HCT116 (cell line): ENCODE measurements around the gene WDFY2. TPM values are rescaled to one million over a fixed set of nuclear protein-coding genes. Genes with fewer than 3 reads are reported as not detected.

ENCODE experiments used
- ATAC-seq: fragments of 200-7000 bp; cut with Tn5 transposase; 2 replicates; pipeline ENCODE4 v1.9.1; 2020; ENCODE audit warnings: mild to moderate bottlenecking, moderate library complexity
- BruUV-seq: library from RNA; stranded (reverse); fragments of 400-500 nt; replicated peaks from 2 replicates; lab custom pipeline; 2021; lab: Mats Ljungman, UMichigan
- CTCF ChIA-PET: fragments of 300-600 bp; sonication (Branson Sonifier 250); formaldehyde crosslinking; loops from one replicate; lab custom pipeline; 2021; ENCODE audit warnings: antibody characterized with exemption; lab: Charles Lee
- POLR2A ChIA-PET: fragments of 300-600, 350-600 bp; sonication (Branson Sonifier 250); formaldehyde crosslinking; loops from one replicate; lab custom pipeline; 2021; ENCODE audit warnings: antibody characterized with exemption; lab: Charles Lee
- RAD21 ChIA-PET, 2 experiments: fragments of 300-600 bp; sonication (Branson Sonifier 250); formaldehyde crosslinking; loops; one replicate each; lab custom pipeline; 2023; ENCODE audit warnings: low total read pairs in 2 of 2; ENCODE audit not compliant: uncharacterized antibody in 2 of 2, unreplicated experiment in 2 of 2, low non-redundant PET in 1 of 2; lab: Charles Lee
- DNase-seq: peaks from one replicate; pipeline ENCODE4 v3.0.0-alpha.2; 2010; ENCODE audit warnings: low read depth, low spot score
- H2AFZ ChIP-seq: fragments of 200-600 bp; shearing (Covaris generic), sonication (generic); 2 replicates; pipeline ENCODE4 v1.6.1; 2017; ENCODE audit warnings: low read depth, mixed run types, mixed read lengths, antibody characterized with exemption, low read length; ENCODE audit not compliant: poor library complexity, severe bottlenecking
- H3K27ac ChIP-seq: 2 replicates; pipeline ENCODE4 v1.5.1; 2012; ENCODE audit warnings: low read depth, low read length
- H3K27me3 ChIP-seq: fragments of 200-600 bp; sonication (generic); 2 replicates; pipeline ENCODE4 v1.6.1; 2016; ENCODE audit warnings: mixed run types, low read length, mixed read lengths; ENCODE audit not compliant: insufficient read depth
- H3K36me3 ChIP-seq, 2 experiments: fragments of 200-500 bp in 1 of 2; fragments of 200-600 bp in 1 of 2; sonication (Bioruptor generic) in 1 of 2; sonication (generic) in 1 of 2; 2 replicates each; pipeline versions ENCODE4 v1.5.1 to v1.6.1; 2014 to 2016; ENCODE audit warnings: low read length in 2 of 2, inconsistent platforms in 1 of 2, mixed read lengths in 1 of 2, mixed run types in 1 of 2; ENCODE audit not compliant: insufficient read depth in 2 of 2, control insufficient read depth in 1 of 2
- H3K4me1 ChIP-seq, 2 experiments: fragments of 200-600 bp in 1 of 2; sonication (generic) in 1 of 2; 2 replicates each; pipeline versions ENCODE4 v1.5.1 to v1.6.1; 2012 to 2017; ENCODE audit warnings: low read length in 2 of 2, inconsistent platforms in 1 of 2, mild to moderate bottlenecking in 1 of 2, mixed read lengths in 1 of 2, mixed run types in 1 of 2, moderate library complexity in 1 of 2; ENCODE audit not compliant: insufficient read depth in 2 of 2, control insufficient read depth in 1 of 2
- H3K4me2 ChIP-seq: fragments of 200-600 bp; sonication (generic); 2 replicates; pipeline ENCODE4 v1.6.1; 2017; ENCODE audit warnings: mixed run types, low read length, mixed read lengths
- H3K4me3 ChIP-seq, 2 experiments: fragments of 200-600 bp in 1 of 2; sonication (generic) in 1 of 2; replicated peaks in 1 of 2; 2 replicates each; pipeline ENCODE4 v1.5.1; 2011 to 2016; ENCODE audit warnings: low read length in 2 of 2, control low read depth in 1 of 2, low read depth in 1 of 2, mild to moderate bottlenecking in 1 of 2, mixed read lengths in 1 of 2, mixed run types in 1 of 2
- H3K79me2 ChIP-seq: fragments of 200-600 bp; sonication (generic); 2 replicates; pipeline ENCODE4 v1.6.1; 2017; ENCODE audit warnings: mild to moderate bottlenecking, mixed run types, low read length, moderate library complexity, mixed read lengths; ENCODE audit not compliant: insufficient read depth
- H3K9ac ChIP-seq: fragments of 200-600 bp; sonication (generic); 2 replicates; pipeline ENCODE4 v1.6.1; 2016; ENCODE audit warnings: low read length, mixed read lengths
- H3K9me2 ChIP-seq: fragments of 200-600 bp; sonication (generic), shearing (Covaris generic); 2 replicates; pipeline ENCODE4 v1.6.1; 2017; ENCODE audit warnings: mixed run types, mild to moderate bottlenecking, moderate library complexity; ENCODE audit not compliant: insufficient read depth
- H3K9me3 ChIP-seq, 2 experiments: fragments of 200-500 bp in 1 of 2; fragments of 200-600 bp in 1 of 2; sonication (Bioruptor generic) in 1 of 2; sonication (generic) in 1 of 2; 2 replicates each; pipeline ENCODE4 v1.6.1; 2014 to 2017; ENCODE audit warnings: low read length in 2 of 2, mixed read lengths in 2 of 2, inconsistent platforms in 1 of 2, low read depth in 1 of 2, mild to moderate bottlenecking in 1 of 2, mixed run types in 1 of 2, moderate library complexity in 1 of 2; ENCODE audit not compliant: control insufficient read depth in 1 of 2, insufficient read depth in 1 of 2
- H4K20me1 ChIP-seq: fragments of 200-600 bp; sonication (generic), shearing (Covaris generic); 2 replicates; pipeline ENCODE4 v1.6.1; 2017; ENCODE audit warnings: mixed run types, mild to moderate bottlenecking, moderate library complexity; ENCODE audit not compliant: insufficient read depth
- CEBPB ChIP-seq: IDR thresholded peaks from 2 replicates; pipeline ENCODE4 v1.6.1; 2012; ENCODE audit warnings: low read depth
- EZH2 ChIP-seq: fragments of 200-600 bp; sonication (generic); IDR thresholded peaks from 2 replicates; pipeline ENCODE4 v1.6.1; 2017; ENCODE audit warnings: antibody characterized with exemption, mixed run types
- FOSL1 ChIP-seq: IDR thresholded peaks from 2 replicates; pipeline ENCODE4 v1.6.1; 2012; ENCODE audit warnings: low read depth
- JUND ChIP-seq: IDR thresholded peaks from 2 replicates; pipeline ENCODE4 v1.6.1; 2012
- POLR2A ChIP-seq: IDR thresholded peaks from 2 replicates; pipeline ENCODE4 v1.7.0; 2011; ENCODE audit warnings: borderline replicate concordance; ENCODE audit not compliant: insufficient read depth, insufficient read length; ENCODE audit errors: extremely low read depth
- POLR2AphosphoS5 ChIP-seq: IDR thresholded peaks from 2 replicates; pipeline ENCODE4 v1.6.1; 2011; ENCODE audit warnings: mild to moderate bottlenecking, low read depth, low read length, moderate library complexity
- RAD21 ChIP-seq: IDR thresholded peaks from 2 replicates; pipeline ENCODE4 v1.6.1; 2012; ENCODE audit warnings: low read depth, mild to moderate bottlenecking
- SIN3A ChIP-seq: IDR thresholded peaks from 2 replicates; pipeline ENCODE4 v1.6.1; 2012; ENCODE audit warnings: low read depth
- SP1 ChIP-seq: IDR thresholded peaks from 2 replicates; pipeline ENCODE4 v1.6.1; 2012; ENCODE audit warnings: low read depth
- SRF ChIP-seq: IDR thresholded peaks from 2 replicates; pipeline ENCODE4 v1.6.1; 2012; ENCODE audit warnings: low read depth
- TCF7L2 ChIP-seq: IDR thresholded peaks from 2 replicates; pipeline ENCODE4 v1.7.0; 2011; ENCODE audit warnings: borderline replicate concordance, inconsistent platforms; ENCODE audit not compliant: insufficient read depth, insufficient read length; ENCODE audit errors: extremely low read depth
- YY1 ChIP-seq: IDR thresholded peaks from 2 replicates; pipeline ENCODE4 v1.6.1; 2011; ENCODE audit warnings: low read length, low read depth, moderate library complexity, mild to moderate bottlenecking; ENCODE audit not compliant: insufficient replicate concordance; ENCODE audit errors: extremely low read depth
- ZFX ChIP-seq: fragments of 450-650 bp; IDR thresholded peaks from 2 replicates; pipeline ENCODE4 v1.6.1; 2017
- intact Hi-C: fragments of 100-400 bp; cut with micrococcal nuclease; formaldehyde crosslinking; loops from 2 replicates; pipeline ENCODE4 v1.10.0; 2022
- total RNA-seq: library from RNA; stranded (reverse); gene quantifications from one replicate; pipeline ENCODE4 v1.2.1, GENCODE V29; 2021; ENCODE audit not compliant: unreplicated experiment
- TF ChIP-seq, protein P1 (sequence below), 3 experiments: fragments of 200-600 bp in 1 of 3; sonication (generic) in 1 of 3; IDR thresholded peaks in 2 of 3; conservative IDR thresholded peaks in 1 of 3; 2 replicates each; pipeline ENCODE4 v1.5.1; 2012 to 2017; ENCODE audit warnings: low read depth in 2 of 3, low read length in 2 of 3, antibody characterized with exemption in 1 of 3, borderline replicate concordance in 1 of 3, control low read depth in 1 of 3, mild to moderate bottlenecking in 1 of 3, mixed read lengths in 1 of 3, mixed run types in 1 of 3, moderate library complexity in 1 of 3; ENCODE audit not compliant: insufficient read depth in 1 of 3
- TF ChIP-seq, protein P2 (sequence below): IDR thresholded peaks from 2 replicates; pipeline ENCODE4 v1.6.1; 2012
- TF ChIP-seq, protein P3 (sequence below): IDR thresholded peaks from 2 replicates; pipeline ENCODE4 v1.6.1; 2012
- TF ChIP-seq, protein P4 (sequence below): IDR thresholded peaks from 2 replicates; pipeline ENCODE4 v1.6.1; 2011; ENCODE audit warnings: mild to moderate bottlenecking, low read length, moderate library complexity; ENCODE audit not compliant: insufficient replicate concordance; ENCODE audit errors: extremely low read depth
- TF ChIP-seq, protein P5 (sequence below): IDR thresholded peaks from 2 replicates; pipeline ENCODE4 v1.6.1; 2012; ENCODE audit warnings: low read depth

The WDFY2 gene
- total RNA-seq, 1 experiment from 2014 or later = 6.1 TPM

DNA sequence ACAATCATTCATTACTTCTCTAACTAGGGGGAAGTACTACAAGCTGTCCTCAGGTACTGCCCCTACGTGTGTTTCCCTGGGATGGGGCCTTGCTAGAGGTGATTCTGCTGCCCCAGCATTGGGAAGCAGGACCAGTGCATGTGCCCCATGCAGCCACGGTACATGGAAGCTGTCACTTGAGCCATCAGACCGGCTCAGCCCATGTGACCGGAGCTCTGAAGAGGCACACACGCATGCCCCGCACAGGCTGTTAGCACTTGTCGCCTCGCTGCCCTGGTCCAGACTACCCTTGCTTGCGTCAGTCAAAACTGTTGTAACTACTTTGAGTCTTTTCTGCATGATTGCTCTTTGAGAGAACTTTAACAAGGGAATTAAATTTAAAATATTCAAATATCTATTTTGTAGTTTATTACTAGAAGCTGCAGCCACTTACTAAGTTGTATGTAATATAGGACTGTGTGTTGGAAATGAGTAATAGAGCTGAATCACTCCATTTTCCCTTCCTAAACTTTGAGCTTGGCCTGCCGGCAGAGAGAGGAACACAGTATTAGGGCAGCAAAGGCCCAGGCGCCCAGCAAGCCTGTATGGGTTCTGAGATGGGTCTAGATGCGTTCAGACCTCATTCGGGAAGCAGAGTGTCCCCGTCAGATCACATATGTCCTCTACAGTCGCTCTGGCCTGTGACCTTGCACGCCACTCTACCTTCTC, 177.5 kb downstream of the WDFY2 start (continued):
- TF ChIP-seq, protein P1, sequence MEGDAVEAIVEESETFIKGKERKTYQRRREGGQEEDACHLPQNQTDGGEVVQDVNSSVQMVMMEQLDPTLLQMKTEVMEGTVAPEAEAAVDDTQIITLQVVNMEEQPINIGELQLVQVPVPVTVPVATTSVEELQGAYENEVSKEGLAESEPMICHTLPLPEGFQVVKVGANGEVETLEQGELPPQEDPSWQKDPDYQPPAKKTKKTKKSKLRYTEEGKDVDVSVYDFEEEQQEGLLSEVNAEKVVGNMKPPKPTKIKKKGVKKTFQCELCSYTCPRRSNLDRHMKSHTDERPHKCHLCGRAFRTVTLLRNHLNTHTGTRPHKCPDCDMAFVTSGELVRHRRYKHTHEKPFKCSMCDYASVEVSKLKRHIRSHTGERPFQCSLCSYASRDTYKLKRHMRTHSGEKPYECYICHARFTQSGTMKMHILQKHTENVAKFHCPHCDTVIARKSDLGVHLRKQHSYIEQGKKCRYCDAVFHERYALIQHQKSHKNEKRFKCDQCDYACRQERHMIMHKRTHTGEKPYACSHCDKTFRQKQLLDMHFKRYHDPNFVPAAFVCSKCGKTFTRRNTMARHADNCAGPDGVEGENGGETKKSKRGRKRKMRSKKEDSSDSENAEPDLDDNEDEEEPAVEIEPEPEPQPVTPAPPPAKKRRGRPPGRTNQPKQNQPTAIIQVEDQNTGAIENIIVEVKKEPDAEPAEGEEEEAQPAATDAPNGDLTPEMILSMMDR (IDR thresholded peaks at IDR 0.05 in 2 of 3, conservative IDR thresholded peaks at IDR 0.05 in 1 of 3; ENCODE audit: borderline replicate concordance in 1 of 3, insufficient read depth in 1 of 3, low read depth in 2 of 3, low read length in 2 of 3) = no peak
- TF ChIP-seq ZFX = no peak
- no peak for TF ChIP-seq SRF
- TF ChIP-seq, protein P2, sequence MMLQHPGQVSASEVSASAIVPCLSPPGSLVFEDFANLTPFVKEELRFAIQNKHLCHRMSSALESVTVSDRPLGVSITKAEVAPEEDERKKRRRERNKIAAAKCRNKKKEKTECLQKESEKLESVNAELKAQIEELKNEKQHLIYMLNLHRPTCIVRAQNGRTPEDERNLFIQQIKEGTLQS = no peak
- TF ChIP-seq, protein P3, sequence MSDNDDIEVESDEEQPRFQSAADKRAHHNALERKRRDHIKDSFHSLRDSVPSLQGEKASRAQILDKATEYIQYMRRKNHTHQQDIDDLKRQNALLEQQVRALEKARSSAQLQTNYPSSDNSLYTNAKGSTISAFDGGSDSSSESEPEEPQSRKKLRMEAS = no peak
- no peak for TF ChIP-seq CEBPB

DNA sequence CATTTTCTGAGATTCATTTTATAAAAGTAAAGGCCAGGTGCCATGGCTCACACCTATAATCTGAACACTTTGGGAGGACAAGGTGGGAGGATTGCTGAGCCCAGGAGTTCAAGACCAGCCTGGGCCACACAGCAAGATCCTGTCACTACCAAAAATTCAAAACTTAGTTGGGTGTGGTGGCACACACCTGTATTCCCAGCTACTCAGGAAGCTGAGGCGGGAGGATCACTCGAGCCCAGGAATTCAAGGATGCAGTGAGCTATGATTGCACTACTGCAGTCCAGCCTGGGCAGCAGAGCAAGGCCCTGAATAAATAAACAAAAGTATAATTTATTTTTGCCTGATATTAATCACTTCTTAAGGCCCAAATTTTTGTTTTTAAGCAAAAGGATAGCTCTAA, 179.2 kb downstream of the WDFY2 start:
- no TSS peak for BruUV-seq
- Histone ChIP-seq H3K27me3 (no peaks in the 10 kb centered on the region), H3K9me2 (no peaks in the 10 kb centered on the region), H4K20me1 (no peaks in the 10 kb centered on the region), H3K4me3 (no peak overlapping the region), H2AFZ (no peak overlapping the region), H3K79me2 (no peaks in the 10 kb centered on the region), H3K27ac (no peak overlapping the region), H3K36me3 (no peaks in the 10 kb centered on the region; a peak in 1 of 4 replicates), H3K4me2 (no peak overlapping the region), H3K9me3 (no peaks in the 10 kb centered on the region), H3K4me1 (peaks cover 5% of the 10 kb centered on the region in 2 experiments; a peak in 2 of 4 replicates), H3K9ac (no peak overlapping the region)
- ATAC-seq = no peak
- RAD21 ChIA-PET = no interaction called here
- DNase-seq = no peak
- intact Hi-C loops = no loop called here
- CTCF ChIA-PET = no interaction called here
- POLR2A ChIA-PET = interaction anchor here (1.1 kb wide), 1 partner anchor 310 kb away, joined by 3 read pairs; the partner anchor contains the start of gene INTS6
- no peak for TF ChIP-seq EZH2
- no peak for TF ChIP-seq YY1
- no peak for TF ChIP-seq SP1
- no peak for TF ChIP-seq SRF
- TF ChIP-seq FOSL1 = no peak
- TF ChIP-seq POLR2A = no peak
- TF ChIP-seq JUND = no peak
- TF ChIP-seq TCF7L2 = no peak
- no peak for TF ChIP-seq RAD21
- TF ChIP-seq, protein P4, sequence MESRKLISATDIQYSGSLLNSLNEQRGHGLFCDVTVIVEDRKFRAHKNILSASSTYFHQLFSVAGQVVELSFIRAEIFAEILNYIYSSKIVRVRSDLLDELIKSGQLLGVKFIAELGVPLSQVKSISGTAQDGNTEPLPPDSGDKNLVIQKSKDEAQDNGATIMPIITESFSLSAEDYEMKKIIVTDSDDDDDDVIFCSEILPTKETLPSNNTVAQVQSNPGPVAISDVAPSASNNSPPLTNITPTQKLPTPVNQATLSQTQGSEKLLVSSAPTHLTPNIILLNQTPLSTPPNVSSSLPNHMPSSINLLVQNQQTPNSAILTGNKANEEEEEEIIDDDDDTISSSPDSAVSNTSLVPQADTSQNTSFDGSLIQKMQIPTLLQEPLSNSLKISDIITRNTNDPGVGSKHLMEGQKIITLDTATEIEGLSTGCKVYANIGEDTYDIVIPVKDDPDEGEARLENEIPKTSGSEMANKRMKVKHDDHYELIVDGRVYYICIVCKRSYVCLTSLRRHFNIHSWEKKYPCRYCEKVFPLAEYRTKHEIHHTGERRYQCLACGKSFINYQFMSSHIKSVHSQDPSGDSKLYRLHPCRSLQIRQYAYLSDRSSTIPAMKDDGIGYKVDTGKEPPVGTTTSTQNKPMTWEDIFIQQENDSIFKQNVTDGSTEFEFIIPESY = no peak
- TF ChIP-seq POLR2AphosphoS5 = no peak
- TF ChIP-seq, protein P5, sequence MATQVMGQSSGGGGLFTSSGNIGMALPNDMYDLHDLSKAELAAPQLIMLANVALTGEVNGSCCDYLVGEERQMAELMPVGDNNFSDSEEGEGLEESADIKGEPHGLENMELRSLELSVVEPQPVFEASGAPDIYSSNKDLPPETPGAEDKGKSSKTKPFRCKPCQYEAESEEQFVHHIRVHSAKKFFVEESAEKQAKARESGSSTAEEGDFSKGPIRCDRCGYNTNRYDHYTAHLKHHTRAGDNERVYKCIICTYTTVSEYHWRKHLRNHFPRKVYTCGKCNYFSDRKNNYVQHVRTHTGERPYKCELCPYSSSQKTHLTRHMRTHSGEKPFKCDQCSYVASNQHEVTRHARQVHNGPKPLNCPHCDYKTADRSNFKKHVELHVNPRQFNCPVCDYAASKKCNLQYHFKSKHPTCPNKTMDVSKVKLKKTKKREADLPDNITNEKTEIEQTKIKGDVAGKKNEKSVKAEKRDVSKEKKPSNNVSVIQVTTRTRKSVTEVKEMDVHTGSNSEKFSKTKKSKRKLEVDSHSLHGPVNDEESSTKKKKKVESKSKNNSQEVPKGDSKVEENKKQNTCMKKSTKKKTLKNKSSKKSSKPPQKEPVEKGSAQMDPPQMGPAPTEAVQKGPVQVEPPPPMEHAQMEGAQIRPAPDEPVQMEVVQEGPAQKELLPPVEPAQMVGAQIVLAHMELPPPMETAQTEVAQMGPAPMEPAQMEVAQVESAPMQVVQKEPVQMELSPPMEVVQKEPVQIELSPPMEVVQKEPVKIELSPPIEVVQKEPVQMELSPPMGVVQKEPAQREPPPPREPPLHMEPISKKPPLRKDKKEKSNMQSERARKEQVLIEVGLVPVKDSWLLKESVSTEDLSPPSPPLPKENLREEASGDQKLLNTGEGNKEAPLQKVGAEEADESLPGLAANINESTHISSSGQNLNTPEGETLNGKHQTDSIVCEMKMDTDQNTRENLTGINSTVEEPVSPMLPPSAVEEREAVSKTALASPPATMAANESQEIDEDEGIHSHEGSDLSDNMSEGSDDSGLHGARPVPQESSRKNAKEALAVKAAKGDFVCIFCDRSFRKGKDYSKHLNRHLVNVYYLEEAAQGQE = no peak
- no peak for TF ChIP-seq SIN3A
